GM18507 (cell line): ENCODE results near the gene KLHL21.
"Not testable (repeated sequence)": the region's sequence is repeated elsewhere in the genome, so short reads cannot be mapped to it uniquely, and the experiment has no call there.

ENCODE experiments used
- DNase-seq: peaks from one replicate; pipeline ENCODE4 v3.0.0; 2011; ENCODE audit warnings: low read depth; ENCODE audit not compliant: insufficient read length; ENCODE audit errors: extremely low spot score
- FAIRE-seq: peaks from 2 replicates; lab custom pipeline; 2011; peaks lifted over from hg19 to GRCh38; lab: Jason Lieb, UNC

The KLHL21 gene

DNA sequence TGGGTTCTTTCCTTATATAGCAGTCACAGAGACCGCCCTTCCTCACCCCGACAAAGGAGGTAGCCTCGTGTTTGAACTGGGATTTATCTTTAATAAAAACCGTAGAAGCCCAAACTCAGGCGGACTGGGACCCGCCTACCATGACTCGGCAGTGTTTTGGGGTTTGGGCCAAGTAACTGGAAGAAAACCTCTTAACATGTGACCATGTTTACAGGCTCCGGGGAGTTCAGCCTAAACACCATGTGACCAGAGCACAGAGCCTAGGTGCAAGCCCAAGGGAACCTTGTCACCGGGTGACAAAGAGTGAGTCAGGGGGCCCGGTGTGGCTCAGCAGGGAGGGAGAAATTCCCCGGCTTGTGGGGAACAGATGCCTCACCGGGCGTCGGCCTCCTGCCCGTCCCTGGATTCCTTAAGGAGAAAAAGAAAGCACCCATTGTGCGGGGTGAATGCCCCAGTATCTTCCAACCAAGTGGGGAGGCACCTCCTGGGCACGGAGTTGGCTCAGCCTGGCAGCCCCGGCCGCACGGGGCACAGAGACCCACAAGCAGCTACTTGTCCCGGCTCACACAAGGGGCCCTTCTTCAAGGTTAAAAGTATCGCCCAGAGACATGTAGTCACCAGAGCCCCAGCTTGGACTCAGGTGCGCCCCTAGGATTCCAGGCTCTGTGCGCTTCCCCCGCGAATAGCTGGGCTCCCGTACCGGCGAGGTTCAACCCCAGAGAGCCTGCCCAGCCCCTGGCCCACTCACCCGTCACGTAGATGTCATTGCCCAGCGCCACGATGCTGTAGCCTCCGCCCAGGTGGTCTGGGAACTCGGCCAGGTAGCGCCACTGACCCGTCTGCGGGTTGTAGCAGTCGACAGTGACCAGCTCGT, 1.4 kb downstream of the KLHL21 start:
- no peak for DNase-seq
- FAIRE-seq: peak; percentile 83

DNA sequence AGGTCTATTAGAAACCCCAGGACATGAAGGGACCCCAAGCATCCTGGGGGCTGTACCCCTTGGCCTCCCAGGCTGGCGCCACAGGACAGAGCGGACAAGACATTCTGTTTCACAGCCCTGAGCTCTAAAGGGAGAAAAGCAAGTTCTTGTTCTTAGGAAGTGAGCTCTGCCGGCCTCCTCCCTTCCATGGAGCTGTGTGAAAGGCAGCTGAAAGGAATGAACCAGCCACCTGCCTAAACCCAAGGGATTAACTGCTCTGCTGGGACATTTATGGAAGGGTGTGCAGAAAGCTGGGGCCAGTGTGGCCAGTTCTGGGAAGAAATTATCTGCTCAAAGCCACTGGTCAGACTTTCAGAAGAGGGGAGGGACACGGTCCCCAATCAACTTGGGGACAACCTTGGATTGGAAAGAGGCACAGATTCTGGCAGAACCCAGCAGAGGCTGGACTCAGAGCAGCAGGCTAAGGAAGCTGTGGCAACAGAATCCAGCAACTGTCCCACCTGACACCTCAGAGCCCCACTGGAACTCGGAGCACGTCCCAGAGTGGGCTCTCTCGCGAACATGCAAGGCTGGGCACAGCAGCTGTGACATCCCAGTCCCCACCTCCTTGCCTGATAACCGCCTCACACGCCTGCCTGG, 2.1 kb downstream of the KLHL21 start:
- no peak for DNase-seq
- no peak for FAIRE-seq

DNA sequence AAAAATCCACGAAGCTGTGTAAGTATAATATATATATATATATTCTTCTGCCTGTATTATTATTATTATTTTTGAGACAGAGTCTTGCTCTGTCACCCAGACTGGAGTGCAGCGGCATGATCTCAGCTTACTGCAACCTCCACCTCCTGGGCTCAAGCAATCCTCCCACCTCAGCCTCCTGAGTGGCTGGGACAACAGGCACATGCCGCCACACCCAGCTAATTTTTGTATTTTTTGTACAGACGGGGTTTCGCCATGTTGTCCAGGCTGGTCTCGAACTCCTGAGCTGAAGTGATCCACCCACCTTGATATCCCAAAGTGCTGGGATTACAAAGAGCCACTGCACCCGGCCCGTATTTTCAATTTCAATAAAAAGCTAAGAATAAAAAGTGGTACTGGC, 2.7 kb downstream of the KLHL21 start:
- DNase-seq, FAIRE-seq: not testable (repeated sequence)

DNA sequence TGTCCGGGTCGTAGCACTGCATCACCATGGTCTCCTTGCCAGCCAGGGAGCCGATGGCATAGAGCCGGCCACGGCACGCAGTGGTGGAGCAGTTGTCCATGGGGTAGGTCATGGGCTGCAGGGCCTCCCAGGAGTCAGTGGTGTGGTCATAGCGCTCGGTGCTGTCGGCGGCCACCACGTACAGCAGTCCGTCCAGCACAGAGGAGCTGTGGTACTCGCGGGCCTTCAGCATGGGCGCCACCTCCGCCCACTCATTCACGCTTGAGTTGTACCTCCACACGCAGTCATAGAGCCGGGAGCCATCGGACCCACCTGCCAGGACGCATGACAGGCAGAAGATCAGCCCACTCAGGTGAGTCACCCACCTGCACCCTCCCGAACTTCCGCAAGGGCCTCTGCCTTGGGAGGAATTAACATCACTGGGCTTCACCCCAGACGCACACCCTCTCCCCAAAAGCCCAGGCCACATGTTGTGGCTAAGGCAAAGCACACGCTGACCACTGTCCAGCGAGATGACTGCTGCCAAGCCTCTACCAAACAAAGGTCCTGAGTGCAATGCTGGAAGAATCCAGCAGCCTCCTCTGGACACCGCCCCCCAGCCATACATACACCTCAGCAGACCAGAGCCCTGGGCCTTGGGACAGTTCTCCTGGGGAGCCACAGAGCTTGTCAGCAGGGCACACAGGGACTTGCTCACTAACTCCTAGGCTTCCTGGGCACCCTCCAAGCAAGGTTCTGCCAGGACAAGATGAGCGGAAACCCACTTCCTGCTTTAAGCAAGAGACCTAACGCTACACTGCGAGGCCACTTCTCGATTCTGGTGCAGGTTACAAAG, 3.3 kb downstream of the KLHL21 start:
- FAIRE-seq: no peak
- DNase-seq: no peak

DNA sequence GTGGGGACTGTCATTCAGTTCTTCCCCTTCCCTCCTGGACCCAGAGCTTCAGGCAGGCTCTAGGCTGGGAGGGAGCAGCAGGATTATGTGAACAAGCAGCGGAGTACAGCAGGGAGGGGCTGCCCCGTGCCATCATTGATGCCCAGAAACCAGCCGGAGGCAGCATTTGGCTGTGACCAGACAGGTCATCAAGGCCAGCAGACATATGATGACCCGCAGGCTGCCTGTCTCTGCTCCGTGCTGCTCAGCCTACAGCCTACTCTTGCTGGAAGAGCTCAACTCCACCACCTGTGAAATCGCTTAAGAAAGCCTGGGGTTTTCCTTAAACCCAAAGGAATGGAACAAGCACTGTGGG, 4.9 kb downstream of the KLHL21 start:
- no peak for DNase-seq

DNA sequence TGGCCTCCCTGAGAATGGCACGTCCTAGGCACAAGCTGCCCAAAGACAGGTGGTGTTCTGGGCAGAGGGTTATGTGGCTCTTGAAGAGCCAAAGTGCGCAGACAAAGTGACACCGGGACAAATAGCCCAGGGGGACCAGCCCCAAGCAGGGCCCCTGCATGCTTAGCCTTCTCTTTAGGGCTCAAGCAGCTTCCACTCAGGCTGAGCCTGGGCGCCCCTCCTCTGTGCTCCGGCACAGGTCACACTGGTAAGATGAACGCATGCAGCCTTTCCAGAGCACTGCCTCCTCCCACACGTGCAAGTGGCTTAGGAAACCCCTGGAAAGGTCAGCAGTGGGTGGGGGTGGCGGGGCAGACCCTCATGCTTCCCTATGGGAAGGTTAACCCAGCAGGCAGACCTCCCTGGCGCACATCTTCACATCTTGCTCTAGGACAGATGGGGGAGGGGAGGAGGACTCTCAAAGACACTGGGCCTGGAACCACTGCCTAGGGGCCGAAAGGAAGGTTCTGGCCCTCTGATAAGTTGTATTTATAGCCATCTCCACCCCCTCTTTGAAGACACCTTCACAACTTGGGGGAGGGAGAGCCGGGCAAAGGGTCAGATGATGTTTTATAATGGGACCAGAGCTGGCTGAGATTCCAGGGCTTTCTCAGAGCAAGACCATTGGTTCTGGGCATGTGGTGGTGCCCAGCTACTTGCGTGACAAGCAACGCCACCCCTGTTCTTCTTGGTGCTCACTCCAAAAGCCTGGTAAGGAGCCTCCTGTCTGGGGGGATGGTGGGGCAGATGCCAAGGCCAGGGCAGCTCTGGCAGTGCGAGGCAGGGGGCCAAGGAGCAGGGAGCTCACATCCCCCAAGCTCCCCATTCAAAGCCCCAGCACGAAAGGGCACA, 5.5 kb downstream of the KLHL21 start:
- FAIRE-seq: no peak
- no peak for DNase-seq

More for the DNA sequence above, 4.9 kb downstream of the KLHL21 start:
- FAIRE-seq: no peak

DNA sequence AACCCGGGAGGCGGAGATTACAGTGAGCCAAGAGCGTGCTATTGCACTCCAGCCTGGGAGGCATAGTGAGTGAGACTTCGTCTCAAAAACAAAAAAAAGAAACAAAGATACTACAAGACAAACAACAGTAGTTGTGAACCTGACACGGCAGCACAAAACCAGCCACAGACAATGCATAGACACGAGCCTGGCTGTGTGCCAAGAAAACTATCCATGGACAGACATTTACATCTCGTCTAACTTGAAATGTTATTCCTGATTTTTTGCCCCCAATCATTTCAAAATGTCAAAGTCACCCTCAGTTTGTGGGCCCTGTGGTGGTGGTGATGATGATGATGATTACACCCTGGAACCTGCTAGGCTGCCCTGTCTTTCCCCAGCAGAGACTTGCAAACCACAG, 6.3 kb downstream of the KLHL21 start:
- FAIRE-seq: no peak
- no peak for DNase-seq

DNA sequence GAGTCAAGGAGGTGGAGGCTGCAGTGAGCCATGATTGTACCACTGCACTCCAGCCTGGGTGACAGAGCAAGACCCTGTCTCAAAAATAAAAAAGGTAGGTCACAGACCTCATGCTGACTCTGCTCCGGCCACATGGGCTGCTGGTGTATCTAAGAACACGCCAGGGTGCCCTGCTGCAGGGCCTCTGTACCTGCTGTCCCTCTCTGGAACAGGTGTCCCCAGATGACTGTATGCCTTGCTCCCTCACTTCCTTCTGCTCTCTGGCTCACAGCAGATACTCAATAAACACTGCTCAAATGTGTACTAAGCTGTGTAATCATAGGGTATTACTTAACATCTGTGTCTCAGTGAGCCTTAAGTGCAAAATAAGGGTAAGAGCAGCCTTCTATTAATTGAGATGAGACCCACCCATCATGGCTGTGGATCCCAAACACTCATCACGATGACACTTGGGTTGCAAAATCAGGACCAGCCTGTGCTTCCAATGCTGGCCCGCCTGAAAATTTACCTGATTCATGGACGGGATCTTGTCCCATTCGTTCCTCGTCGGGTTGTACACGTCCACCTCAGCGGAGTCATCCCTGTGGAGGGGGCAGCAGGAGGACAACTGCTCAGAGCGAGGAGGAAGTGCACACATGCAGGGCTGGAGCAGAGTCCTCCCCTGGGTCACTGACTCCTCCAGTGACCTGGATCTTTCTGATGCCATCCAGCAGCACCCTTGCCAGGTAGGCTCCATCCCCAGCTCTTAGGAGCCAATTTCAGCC, 7.5 kb downstream of the KLHL21 start:
- no peak for DNase-seq

DNA sequence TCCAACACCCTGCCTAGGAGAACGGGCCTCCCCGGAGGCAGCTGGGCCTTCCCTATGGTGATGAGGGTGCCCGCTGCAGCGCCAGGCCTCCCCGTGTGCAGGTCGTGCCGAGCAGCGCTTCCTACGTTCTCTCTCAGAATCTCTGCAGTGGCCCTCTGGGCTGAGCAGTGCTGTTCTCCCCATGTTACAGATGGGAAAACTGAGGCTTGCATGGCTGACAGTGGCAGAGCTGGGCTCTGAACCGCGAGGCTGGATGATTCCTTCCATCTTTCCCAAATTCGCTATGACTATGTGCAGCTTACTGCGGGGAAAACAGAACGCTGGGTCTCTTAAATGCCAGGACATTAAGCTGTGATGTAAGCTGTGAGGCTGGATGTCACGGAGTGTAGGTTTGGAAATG, 8.9 kb downstream of the KLHL21 start:
- no peak for FAIRE-seq
- no peak for DNase-seq

More for the DNA sequence above, 7.5 kb downstream of the KLHL21 start:
- no peak for FAIRE-seq

DNA sequence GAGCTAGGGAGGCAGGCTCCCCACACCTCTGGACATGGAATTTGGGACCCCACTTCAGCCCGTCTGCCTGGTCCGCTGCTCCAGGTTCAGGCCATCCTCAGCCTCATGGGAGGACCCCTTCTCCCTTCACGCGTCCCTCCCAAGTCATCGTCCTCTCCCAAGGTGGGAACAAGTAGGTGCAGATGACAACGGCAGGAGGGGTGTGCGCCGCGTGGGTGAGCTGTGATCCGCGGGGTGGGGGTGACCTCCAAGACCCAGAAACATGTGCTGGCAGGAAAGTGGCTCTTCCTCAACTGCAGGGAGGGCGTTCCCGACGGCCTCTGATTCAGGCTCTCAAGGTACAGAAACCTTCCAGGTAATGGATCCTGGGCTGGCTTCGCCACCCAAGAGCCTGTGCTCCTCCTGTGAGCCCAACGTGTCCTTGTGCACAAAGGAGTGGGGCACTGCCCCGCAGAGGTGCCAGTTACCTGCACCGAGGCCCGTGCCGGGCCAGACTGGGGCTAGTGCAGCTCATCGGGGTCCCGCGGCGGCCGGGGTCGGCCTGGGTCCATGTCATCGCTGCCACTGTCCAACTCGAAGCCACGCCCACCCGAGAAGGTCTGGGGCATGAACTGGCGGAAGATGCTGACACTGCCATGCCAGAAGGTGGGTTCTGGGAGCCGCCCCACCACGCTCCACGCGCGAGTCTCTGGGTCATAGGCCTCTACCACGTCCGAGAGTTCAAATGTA, 9.6 kb downstream of the KLHL21 start:
- no peak for DNase-seq
- no peak for FAIRE-seq

DNA sequence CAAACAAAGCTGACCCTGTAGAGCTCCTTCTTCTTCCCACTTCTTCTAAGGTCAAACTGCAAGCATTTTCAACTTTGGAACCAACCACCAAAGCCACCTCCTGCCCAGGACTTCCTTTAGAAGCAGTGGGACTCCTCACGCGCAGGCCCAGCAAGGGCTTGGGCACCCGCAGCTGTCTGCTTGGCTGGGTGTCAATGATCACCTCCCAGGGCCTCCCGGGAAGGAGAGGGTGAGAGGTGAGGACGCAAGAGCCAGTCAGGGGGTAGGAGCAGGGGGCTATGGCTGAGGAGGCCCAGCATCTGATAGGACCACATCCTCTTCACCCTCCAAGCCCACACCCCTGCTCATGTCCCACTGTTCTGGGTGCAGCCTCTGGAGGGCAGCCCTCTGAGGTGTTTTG, 10.2 kb downstream of the KLHL21 start:
- FAIRE-seq: no peak
- DNase-seq: no peak

DNA sequence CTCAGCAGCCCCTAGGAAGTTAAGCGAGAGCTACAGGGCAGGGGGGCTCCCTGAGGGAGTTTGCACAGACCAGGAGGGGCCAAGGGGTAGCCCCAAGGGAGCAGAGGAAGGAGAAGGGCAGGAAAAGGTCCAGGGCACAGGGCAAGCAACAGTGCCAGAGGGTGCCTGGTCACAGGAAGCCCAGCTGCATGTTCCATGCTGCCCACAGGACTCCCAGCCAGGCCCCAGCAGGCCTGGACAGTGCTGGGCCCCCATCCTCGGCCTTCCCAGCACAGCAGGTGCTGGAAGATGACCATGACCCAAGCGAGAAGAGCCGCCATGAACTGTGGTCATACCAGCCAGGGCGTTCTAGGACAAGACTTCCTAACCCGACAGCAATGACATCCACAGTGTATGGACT, 11.0 kb downstream of the KLHL21 start:
- FAIRE-seq (no peak), DNase-seq (no peak)

DNA sequence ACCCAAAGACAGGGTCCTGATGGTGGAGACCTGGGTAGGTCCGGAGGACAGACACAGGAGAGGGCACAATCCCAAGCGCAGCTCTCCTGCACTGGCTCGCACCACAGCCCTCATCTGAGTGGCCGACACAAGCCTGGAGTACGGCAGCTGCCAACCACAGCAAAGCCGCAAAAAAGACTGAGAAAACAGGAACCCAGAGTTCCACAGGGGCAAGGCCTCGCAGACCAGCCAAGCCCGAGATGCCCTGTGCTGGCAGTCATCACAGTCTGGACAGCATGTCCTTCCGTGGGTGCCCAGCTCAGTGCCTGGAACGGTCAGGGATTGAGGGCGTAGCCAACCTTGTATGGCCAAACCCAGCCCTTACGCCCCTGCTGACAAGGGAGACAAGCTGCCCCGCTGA, 11.4 kb downstream of the KLHL21 start:
- FAIRE-seq: no peak
- DNase-seq: no peak

DNA sequence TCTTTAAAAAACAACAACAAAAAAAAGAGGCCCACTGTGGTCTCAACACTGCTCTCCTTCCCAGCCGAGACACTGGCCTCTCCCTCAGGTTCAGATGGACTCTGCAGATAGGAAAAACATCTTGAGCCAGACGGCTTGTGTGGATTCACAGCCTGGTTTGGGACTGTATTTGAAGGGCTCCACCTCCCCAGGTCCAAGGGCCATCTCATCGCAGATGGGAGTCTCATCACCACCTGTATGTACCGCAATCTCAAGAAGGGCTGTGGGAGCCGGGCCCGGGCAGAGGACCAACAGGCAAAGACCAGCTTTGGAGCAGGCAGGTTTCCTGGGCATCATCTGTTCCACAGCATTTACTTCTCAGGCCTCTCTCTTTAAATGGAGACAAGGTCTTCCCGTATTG, 12.6 kb downstream of the KLHL21 start:
- DNase-seq (no peak), FAIRE-seq (no peak)

DNA sequence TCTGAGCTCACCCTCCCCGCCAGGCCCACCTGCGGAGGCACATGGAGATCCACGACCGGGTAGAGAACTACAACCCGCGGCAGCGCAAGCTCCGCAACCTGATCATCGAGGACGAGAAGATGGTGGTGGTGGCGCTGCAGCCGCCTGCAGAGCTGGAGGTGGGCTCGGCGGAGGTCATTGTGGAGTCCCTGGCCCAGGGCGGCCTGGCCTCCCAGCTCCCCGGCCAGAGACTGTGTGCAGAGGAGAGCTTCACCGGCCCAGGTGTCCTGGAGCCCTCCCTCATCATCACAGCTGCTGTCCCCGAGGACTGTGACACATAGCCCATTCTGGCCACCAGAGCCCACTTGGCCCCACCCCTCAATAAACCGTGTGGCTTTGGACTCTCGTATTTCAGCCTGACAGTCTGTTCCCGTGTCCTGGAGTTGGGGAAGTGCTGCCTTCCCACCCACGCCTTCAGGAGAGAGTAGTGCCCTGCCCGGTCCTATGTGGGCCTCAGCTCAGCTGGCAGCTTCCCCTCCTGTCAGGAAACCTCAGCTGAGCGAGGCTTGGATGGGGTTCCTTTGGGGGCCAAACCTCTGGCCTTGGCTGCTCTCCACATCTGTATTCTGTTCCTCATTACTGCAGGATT, 13.7 kb downstream of the KLHL21 start:
- DNase-seq (no peak), FAIRE-seq (no peak)

DNA sequence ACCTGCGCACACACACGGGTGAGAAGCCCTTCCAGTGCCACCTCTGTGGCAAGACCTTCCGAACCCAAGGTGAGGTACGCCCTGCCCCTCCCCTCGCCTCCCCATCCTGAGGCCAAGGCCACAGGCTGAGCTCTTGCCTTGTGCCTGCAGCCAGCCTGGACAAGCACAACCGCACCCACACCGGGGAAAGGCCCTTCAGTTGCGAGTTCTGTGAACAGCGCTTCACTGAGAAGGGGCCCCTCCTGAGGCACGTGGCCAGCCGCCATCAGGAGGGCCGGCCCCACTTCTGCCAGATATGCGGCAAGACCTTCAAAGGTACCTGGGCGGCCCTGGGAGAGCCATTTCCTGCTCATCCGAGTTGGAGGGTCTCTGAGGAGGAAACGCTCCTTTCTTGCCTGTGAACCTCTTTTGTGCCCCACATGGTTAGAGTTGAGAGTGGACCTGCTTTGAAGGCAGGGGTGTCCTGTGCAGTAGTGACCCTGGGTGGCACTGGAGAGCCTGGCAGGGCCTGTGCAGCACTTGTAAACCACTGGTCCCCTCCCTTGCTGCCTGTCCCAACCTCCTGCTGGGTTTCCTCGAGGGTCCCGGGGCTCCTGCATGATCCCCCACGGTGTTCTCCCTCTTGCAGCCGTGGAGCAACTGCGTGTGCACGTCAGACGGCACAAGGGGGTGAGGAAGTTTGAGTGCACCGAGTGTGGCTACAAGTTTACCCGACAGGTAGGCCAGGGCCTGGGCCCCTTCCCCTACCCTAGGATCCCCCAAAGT, 14.4 kb downstream of the KLHL21 start:
- no peak for DNase-seq
- no peak for FAIRE-seq
